ENCODE results near the gene OR51B4. TPM values are rescaled to one million over a fixed set of nuclear protein-coding genes. Genes with fewer than 3 reads are reported as not detected.

The OR51B4 gene
- total RNA-seq, 3 donors from 2014 or later, result 0.48 TPM; not detected in 2

GRCh38 chr11:5269715-5270147 is 32.0 kb downstream of the OR51B4 start, which contains the start of gene HBE1:
Gene HBE1, minus strand, starts transcription at chr11:5269945. Its CDS starts 55 bp downstream, at chr11:5269890.
- TF ChIP-seq CTCF (IDR thresholded peaks at IDR 0.05) (no peak), POLR2A (IDR thresholded peaks at IDR 0.05) (no peak), POLR2AphosphoS5 (IDR thresholded peaks at IDR 0.05) (no peak)
- Histone ChIP-seq H3K4me3 (no peak within 1 kb of the TSS), H3K27ac (no peak within 1 kb of the TSS), H3K27me3 (no peaks in the 10 kb centered on the region), H3K4me1 (no peaks in the 10 kb centered on the region), H3K36me3 (no peaks in the 10 kb centered on the region), H3K9me3 (no peaks in the 10 kb centered on the region)
- DNase-seq (ENCODE audit: low spot score in 2 of 2), result no peak
- intact Hi-C loops (cut with DNase I; ENCODE audit: low total_unique reads), result no loop called here

GRCh38 chr11:5267033-5267563 is 34.6 kb downstream of the OR51B4 start:
- Histone ChIP-seq H3K36me3 (no peaks in the 10 kb centered on the region), H3K9me3 (no peaks in the 10 kb centered on the region), H3K27ac (no peak overlapping the region), H3K4me1 (no peaks in the 10 kb centered on the region), H3K27me3 (no peaks in the 10 kb centered on the region), H3K4me3 (no peak overlapping the region)
- intact Hi-C loops (cut with DNase I; ENCODE audit: low total_unique reads), result no loop called here
- DNase-seq (ENCODE audit: low spot score in 2 of 2), result no peak
- TF ChIP-seq POLR2A (IDR thresholded peaks at IDR 0.05) (no peak), CTCF (IDR thresholded peaks at IDR 0.05) (no peak), POLR2AphosphoS5 (IDR thresholded peaks at IDR 0.05) (no peak)

GRCh38 chr11:5266609-5267008 is 35.1 kb downstream of the OR51B4 start:
- intact Hi-C loops (cut with DNase I; ENCODE audit: low total_unique reads), result no loop called here
- DNase-seq (ENCODE audit: low spot score in 2 of 2), result no peak
- no peaks in the 10 kb centered on the region for H3K36me3 ChIP-seq
- H3K4me1 ChIP-seq, result no peaks in the 10 kb centered on the region
- H3K27me3 ChIP-seq, result no peaks in the 10 kb centered on the region
- TF ChIP-seq POLR2A (IDR thresholded peaks at IDR 0.05) (no peak), POLR2AphosphoS5 (IDR thresholded peaks at IDR 0.05) (no peak), CTCF (IDR thresholded peaks at IDR 0.05) (no peak)
- no peak overlapping the region for H3K4me3 ChIP-seq
- no peak overlapping the region for H3K27ac ChIP-seq
- H3K9me3 ChIP-seq, result no peaks in the 10 kb centered on the region

- H3K4me3 ChIP-seq, result no peak overlapping the region
- TF ChIP-seq POLR2A (IDR thresholded peaks at IDR 0.05) (no peak), CTCF (IDR thresholded peaks at IDR 0.05) (no peak), POLR2AphosphoS5 (IDR thresholded peaks at IDR 0.05) (no peak)
- no peaks in the 10 kb centered on the region for H3K4me1 ChIP-seq
- no peaks in the 10 kb centered on the region for H3K36me3 ChIP-seq
- DNase-seq (ENCODE audit: low spot score in 2 of 2), result no peak
- no peaks in the 10 kb centered on the region for H3K9me3 ChIP-seq
- H3K27ac ChIP-seq, result no peak overlapping the region
- no peaks in the 10 kb centered on the region for H3K27me3 ChIP-seq
- intact Hi-C loops (cut with DNase I; ENCODE audit: low total_unique reads), result no loop called here
These were observed 35.9 kb downstream of the OR51B4 start for GRCh38 chr11:5265832-5266231.

GRCh38 chr11:5258543-5259262 is 43.0 kb downstream of the OR51B4 start:
- TF ChIP-seq CTCF (IDR thresholded peaks at IDR 0.05) (no peak), POLR2AphosphoS5 (IDR thresholded peaks at IDR 0.05) (no peak), POLR2A (IDR thresholded peaks at IDR 0.05) (no peak)
- Histone ChIP-seq H3K36me3 (no peaks in the 10 kb centered on the region), H3K4me3 (no peak overlapping the region), H3K4me1 (no peaks in the 10 kb centered on the region), H3K27ac (no peak overlapping the region), H3K27me3 (no peaks in the 10 kb centered on the region), H3K9me3 (no peaks in the 10 kb centered on the region)
- no peak for DNase-seq (ENCODE audit: low spot score in 2 of 2)
- intact Hi-C loops (cut with DNase I; ENCODE audit: low total_unique reads), result no loop called here

Measured in breast epithelium (tissue), 4 donors.